HepG2 (cell line): Measurements from ENCODE around the gene TBX6. TPM values are rescaled to one million over a fixed set of nuclear protein-coding genes. Genes with fewer than 3 reads are reported as not detected.

Experiments used
- CCAR2 ChIP-seq: fragments of 200-400 bp; formaldehyde crosslinking; optimal IDR thresholded peaks from 2 replicates; pipeline ENCODE3; 2018; ENCODE audit warnings: low read depth, mild to moderate bottlenecking, low read length, moderate library complexity
- CREB1 ChIP-seq, 2 experiments: fragments of 450-650 bp in 1 of 2; IDR thresholded peaks; 2 replicates each; pipeline ENCODE4 v1.6.1; 2016 to 2017; ENCODE audit warnings: control low read depth in 1 of 2, mild to moderate bottlenecking in 1 of 2, missing compliant biosample characterization in 1 of 2, missing genetic modification characterization in 1 of 2
- EED ChIP-seq: sonication (generic); formaldehyde crosslinking; IDR thresholded peaks from 2 replicates; pipeline ENCODE4 v1.5.0; 2020; ENCODE audit warnings: mild to moderate bottlenecking, missing genetic modification reagents
- GLI4 ChIP-seq: sonication (generic); formaldehyde crosslinking; IDR thresholded peaks from 2 replicates; pipeline ENCODE4 v1.5.1; 2020; ENCODE audit warnings: missing genetic modification reagents, mild to moderate bottlenecking, moderate library complexity, borderline replicate concordance
- KLF16 ChIP-seq, 2 experiments: sonication (generic) in 1 of 2; formaldehyde crosslinking in 1 of 2; IDR thresholded peaks; 2 replicates each; pipeline versions ENCODE4 v1.6.1 to v1.8.0; 2016 to 2023; ENCODE audit warnings: missing genetic modification reagents in 2 of 2, missing compliant biosample characterization in 1 of 2
- LBX2 ChIP-seq: sonication (generic); formaldehyde crosslinking; IDR thresholded peaks from 2 replicates; pipeline ENCODE4 v1.5.0; 2020; ENCODE audit warnings: missing genetic modification reagents, mild to moderate bottlenecking, borderline replicate concordance
- MZF1 ChIP-seq: sonication (generic); formaldehyde crosslinking; IDR thresholded peaks from 2 replicates; pipeline ENCODE4 v1.8.1; 2023; ENCODE audit warnings: mild to moderate bottlenecking, missing genetic modification reagents, borderline replicate concordance
- PCBP2 ChIP-seq: fragments of 200-400 bp; formaldehyde crosslinking; optimal IDR thresholded peaks from 2 replicates; pipeline ENCODE3; 2018; ENCODE audit warnings: low read length, low read depth; ENCODE audit not compliant: poor library complexity, severe bottlenecking
- ZNF367 ChIP-seq: sonication (generic); formaldehyde crosslinking; IDR thresholded peaks from 2 replicates; pipeline ENCODE4 v1.4.0; 2020; ENCODE audit warnings: missing genetic modification reagents, borderline replicate concordance
- ZNF468 ChIP-seq: sonication (generic); formaldehyde crosslinking; IDR thresholded peaks from 2 replicates; pipeline ENCODE4 v1.8.0; 2022; ENCODE audit warnings: mild to moderate bottlenecking, moderate library complexity, missing genetic modification reagents
- ZNF550 ChIP-seq: sonication (generic); formaldehyde crosslinking; IDR thresholded peaks from 2 replicates; pipeline ENCODE4 v1.4.0; 2020; ENCODE audit warnings: mild to moderate bottlenecking, missing genetic modification reagents, borderline replicate concordance
- ZNF558 ChIP-seq: sonication (generic); formaldehyde crosslinking; IDR thresholded peaks from 2 replicates; pipeline ENCODE4 v1.9.0; 2022; ENCODE audit warnings: mild to moderate bottlenecking, missing genetic modification reagents, borderline replicate concordance
- ZNF570 ChIP-seq: sonication (generic); formaldehyde crosslinking; IDR thresholded peaks from 2 replicates; pipeline ENCODE4 v1.4.0; 2020; ENCODE audit warnings: mild to moderate bottlenecking, missing genetic modification reagents, borderline replicate concordance
- ZNF577 ChIP-seq: sonication (generic); formaldehyde crosslinking; IDR thresholded peaks from 2 replicates; pipeline ENCODE4 v1.4.0; 2020; ENCODE audit warnings: mild to moderate bottlenecking, low read depth, missing genetic modification reagents, borderline replicate concordance
- ZNF800 ChIP-seq: sonication (generic); formaldehyde crosslinking; IDR thresholded peaks from 2 replicates; pipeline ENCODE4 v1.4.0; 2020; ENCODE audit warnings: missing genetic modification reagents
- ZNF879 ChIP-seq: sonication (generic); formaldehyde crosslinking; IDR thresholded peaks from 2 replicates; pipeline ENCODE4 v1.8.1; 2023; ENCODE audit warnings: missing genetic modification reagents
- polyA plus RNA-seq, 8 experiments: library from polyadenylated mRNA; depleted of rRNA in 3 of 8; stranded (reverse) in 7 of 8; unstranded in 1 of 8; fragments of >200 nt; fragmentation: Illumina TruSeq in 4 of 8; extraction: Trizol in 4 of 8; gene quantifications; 2 replicates each; pipeline versions ENCODE4 v1.2.1 to v1.2.3, GENCODE V29; 2011 to 2016; ENCODE audit warnings: low read depth in 4 of 8, missing spikeins in 1 of 8, mixed read lengths in 1 of 8; ENCODE audit not compliant: insufficient read depth in 1 of 8
- total RNA-seq, 5 experiments: library from RNA; depleted of rRNA; stranded (reverse); fragments of >200 nt; fragmentation: Illumina TruSeq; extraction: Trizol; gene quantifications; 2 replicates each; pipeline ENCODE4 v1.2.3, GENCODE V29; 2016; ENCODE audit warnings: low read depth in 1 of 5
- TF ChIP-seq, protein P1 (sequence below): sonication (generic); formaldehyde crosslinking; IDR thresholded peaks from 2 replicates; pipeline ENCODE4 v1.4.0; 2020; ENCODE audit warnings: missing genetic modification reagents, borderline replicate concordance
- TF ChIP-seq, protein P2 (sequence below): IDR thresholded peaks from 2 replicates; pipeline ENCODE4 v1.6.1; 2018; ENCODE audit warnings: missing genetic modification reagents, mild to moderate bottlenecking, missing compliant biosample characterization
- TF ChIP-seq, protein P3 (sequence below): sonication (generic); formaldehyde crosslinking; IDR thresholded peaks from 2 replicates; pipeline ENCODE4 v1.4.0; 2020; ENCODE audit warnings: missing genetic modification reagents

TBX6 gene
- total and polyA plus RNA-seq, 2 of the 13 experiments (the other 11 are each of a cell fraction or from before 2014, with no cell fraction given) = 0.24 to 0.42 TPM

GRCh38 chr16:30063893-30064728 is 27.6 kb downstream of the TBX6 start (continued):
- TF ChIP-seq, protein P1, sequence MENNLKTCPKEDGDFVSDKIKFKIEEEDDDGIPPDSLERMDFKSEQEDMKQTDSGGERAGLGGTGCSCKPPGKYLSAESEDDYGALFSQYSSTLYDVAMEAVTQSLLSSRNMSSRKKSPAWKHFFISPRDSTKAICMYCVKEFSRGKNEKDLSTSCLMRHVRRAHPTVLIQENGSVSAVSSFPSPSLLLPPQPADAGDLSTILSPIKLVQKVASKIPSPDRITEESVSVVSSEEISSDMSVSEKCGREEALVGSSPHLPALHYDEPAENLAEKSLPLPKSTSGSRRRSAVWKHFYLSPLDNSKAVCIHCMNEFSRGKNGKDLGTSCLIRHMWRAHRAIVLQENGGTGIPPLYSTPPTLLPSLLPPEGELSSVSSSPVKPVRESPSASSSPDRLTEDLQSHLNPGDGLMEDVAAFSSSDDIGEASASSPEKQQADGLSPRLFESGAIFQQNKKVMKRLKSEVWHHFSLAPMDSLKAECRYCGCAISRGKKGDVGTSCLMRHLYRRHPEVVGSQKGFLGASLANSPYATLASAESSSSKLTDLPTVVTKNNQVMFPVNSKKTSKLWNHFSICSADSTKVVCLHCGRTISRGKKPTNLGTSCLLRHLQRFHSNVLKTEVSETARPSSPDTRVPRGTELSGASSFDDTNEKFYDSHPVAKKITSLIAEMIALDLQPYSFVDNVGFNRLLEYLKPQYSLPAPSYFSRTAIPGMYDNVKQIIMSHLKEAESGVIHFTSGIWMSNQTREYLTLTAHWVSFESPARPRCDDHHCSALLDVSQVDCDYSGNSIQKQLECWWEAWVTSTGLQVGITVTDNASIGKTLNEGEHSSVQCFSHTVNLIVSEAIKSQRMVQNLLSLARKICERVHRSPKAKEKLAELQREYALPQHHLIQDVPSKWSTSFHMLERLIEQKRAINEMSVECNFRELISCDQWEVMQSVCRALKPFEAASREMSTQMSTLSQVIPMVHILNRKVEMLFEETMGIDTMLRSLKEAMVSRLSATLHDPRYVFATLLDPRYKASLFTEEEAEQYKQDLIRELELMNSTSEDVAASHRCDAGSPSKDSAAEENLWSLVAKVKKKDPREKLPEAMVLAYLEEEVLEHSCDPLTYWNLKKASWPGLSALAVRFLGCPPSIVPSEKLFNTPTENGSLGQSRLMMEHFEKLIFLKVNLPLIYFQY (CRISPR knock-in tag) = no peak; the same call in 1 of the 2 replicates
- TF ChIP-seq ZNF879 (CRISPR knock-in tag) = no peak
- TF ChIP-seq MZF1 (CRISPR knock-in tag) = peak; percentile 7; the same call in 1 of the 2 replicates
- TF ChIP-seq, protein P2, sequence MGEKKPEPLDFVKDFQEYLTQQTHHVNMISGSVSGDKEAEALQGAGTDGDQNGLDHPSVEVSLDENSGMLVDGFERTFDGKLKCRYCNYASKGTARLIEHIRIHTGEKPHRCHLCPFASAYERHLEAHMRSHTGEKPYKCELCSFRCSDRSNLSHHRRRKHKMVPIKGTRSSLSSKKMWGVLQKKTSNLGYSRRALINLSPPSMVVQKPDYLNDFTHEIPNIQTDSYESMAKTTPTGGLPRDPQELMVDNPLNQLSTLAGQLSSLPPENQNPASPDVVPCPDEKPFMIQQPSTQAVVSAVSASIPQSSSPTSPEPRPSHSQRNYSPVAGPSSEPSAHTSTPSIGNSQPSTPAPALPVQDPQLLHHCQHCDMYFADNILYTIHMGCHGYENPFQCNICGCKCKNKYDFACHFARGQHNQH = peak; percentile 70; the same call in 1 of the 2 replicates
- TF ChIP-seq ZNF468 (CRISPR knock-in tag) = 0 out of 2 replicates have a peak, but pooled peaks have one; percentile 15
- no peak for TF ChIP-seq ZNF577 (CRISPR knock-in tag)
- no peak for TF ChIP-seq ZNF800 (CRISPR knock-in tag)
- TF ChIP-seq EED (CRISPR knock-in tag) = no peak
- TF ChIP-seq ZNF570 (CRISPR knock-in tag) = 0 out of 2 replicates have a peak, but pooled peaks have one; percentile 38
- peak; percentile 46; the same call in 1 of the 2 replicates for TF ChIP-seq ZNF558 (CRISPR knock-in tag)
- TF ChIP-seq PCBP2 = no peak
- TF ChIP-seq CCAR2 = no peak
- TF ChIP-seq, protein P3, sequence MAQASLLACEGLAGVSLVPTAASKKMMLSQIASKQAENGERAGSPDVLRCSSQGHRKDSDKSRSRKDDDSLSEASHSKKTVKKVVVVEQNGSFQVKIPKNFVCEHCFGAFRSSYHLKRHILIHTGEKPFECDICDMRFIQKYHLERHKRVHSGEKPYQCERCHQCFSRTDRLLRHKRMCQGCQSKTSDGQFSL (CRISPR knock-in tag) = 0 out of 2 replicates have a peak, but pooled peaks have one; percentile 39
- TF ChIP-seq CREB1 (IDR thresholded peaks at IDR 0.05) = no peak
- no peak for TF ChIP-seq CREB1 (CRISPR knock-in tag; IDR thresholded peaks at IDR 0.05)
- TF ChIP-seq KLF16 (CRISPR knock-in tag; IDR thresholded peaks at IDR 0.05) = peak in 1 of 2 experiments; percentile 53; a peak in 1 of 4 replicates
- peak; percentile 56; the same call in 1 of the 2 replicates for TF ChIP-seq ZNF550 (CRISPR knock-in tag)
- 0 out of 2 replicates have a peak, but pooled peaks have one; percentile 2 for TF ChIP-seq GLI4
- TF ChIP-seq LBX2 (CRISPR knock-in tag) = no peak
- TF ChIP-seq ZNF367 (CRISPR knock-in tag) = no peak
